ENCODE results near the gene ZFPM1.

- TF ChIP-seq GABPA (IDR thresholded peaks at IDR 0.05; ENCODE audit: borderline replicate concordance, insufficient read depth, low read length) (no peak), EGR1 (IDR thresholded peaks at IDR 0.05; ENCODE audit: borderline replicate concordance, low read depth, low read length) (no peak), PHF8 (conservative IDR thresholded peaks at IDR 0.05; ENCODE audit: low read depth, low read length) (no peak), POLR2A (IDR thresholded peaks at IDR 0.05; ENCODE audit: control extremely low read depth in 1 of 2, low read depth in 2 of 2, low read length in 2 of 2) (no peak), YY1 (IDR thresholded peaks at IDR 0.05; ENCODE audit: low read depth, low read length) (no peak), EP300 (IDR thresholded peaks at IDR 0.05; ENCODE audit: borderline replicate concordance in 1 of 2, low read depth in 2 of 2, low read length in 2 of 2) (no peak), TAF7 (optimal IDR thresholded peaks at IDR 0.05; ENCODE audit: borderline replicate concordance, low read depth, low read length) (no peak), RAD21 (IDR thresholded peaks at IDR 0.05 in 1 of 2, conservative IDR thresholded peaks at IDR 0.05 in 1 of 2; ENCODE audit: low read depth in 2 of 2, low read length in 2 of 2) (no peak), SRF (IDR thresholded peaks at IDR 0.05; ENCODE audit: low read depth, low read length) (no peak), GTF2F1 (IDR thresholded peaks at IDR 0.05; ENCODE audit: borderline replicate concordance, low read depth, low read length) (no peak), POLR2AphosphoS5 (IDR thresholded peaks at IDR 0.05; ENCODE audit: low read depth, low read length) (no peak)
- TF ChIP-seq, protein P1, sequence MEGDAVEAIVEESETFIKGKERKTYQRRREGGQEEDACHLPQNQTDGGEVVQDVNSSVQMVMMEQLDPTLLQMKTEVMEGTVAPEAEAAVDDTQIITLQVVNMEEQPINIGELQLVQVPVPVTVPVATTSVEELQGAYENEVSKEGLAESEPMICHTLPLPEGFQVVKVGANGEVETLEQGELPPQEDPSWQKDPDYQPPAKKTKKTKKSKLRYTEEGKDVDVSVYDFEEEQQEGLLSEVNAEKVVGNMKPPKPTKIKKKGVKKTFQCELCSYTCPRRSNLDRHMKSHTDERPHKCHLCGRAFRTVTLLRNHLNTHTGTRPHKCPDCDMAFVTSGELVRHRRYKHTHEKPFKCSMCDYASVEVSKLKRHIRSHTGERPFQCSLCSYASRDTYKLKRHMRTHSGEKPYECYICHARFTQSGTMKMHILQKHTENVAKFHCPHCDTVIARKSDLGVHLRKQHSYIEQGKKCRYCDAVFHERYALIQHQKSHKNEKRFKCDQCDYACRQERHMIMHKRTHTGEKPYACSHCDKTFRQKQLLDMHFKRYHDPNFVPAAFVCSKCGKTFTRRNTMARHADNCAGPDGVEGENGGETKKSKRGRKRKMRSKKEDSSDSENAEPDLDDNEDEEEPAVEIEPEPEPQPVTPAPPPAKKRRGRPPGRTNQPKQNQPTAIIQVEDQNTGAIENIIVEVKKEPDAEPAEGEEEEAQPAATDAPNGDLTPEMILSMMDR (IDR thresholded peaks at IDR 0.05; ENCODE audit: control extremely low read depth in 1 of 3, insufficient read depth in 1 of 3, low read depth in 1 of 3, low read length in 3 of 3): no peak
- TF ChIP-seq, protein P2, sequence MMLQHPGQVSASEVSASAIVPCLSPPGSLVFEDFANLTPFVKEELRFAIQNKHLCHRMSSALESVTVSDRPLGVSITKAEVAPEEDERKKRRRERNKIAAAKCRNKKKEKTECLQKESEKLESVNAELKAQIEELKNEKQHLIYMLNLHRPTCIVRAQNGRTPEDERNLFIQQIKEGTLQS (IDR thresholded peaks at IDR 0.05; ENCODE audit: insufficient read depth, low read depth, low read length): no peak
- TF ChIP-seq, protein P3, sequence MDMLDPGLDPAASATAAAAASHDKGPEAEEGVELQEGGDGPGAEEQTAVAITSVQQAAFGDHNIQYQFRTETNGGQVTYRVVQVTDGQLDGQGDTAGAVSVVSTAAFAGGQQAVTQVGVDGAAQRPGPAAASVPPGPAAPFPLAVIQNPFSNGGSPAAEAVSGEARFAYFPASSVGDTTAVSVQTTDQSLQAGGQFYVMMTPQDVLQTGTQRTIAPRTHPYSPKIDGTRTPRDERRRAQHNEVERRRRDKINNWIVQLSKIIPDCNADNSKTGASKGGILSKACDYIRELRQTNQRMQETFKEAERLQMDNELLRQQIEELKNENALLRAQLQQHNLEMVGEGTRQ (IDR thresholded peaks at IDR 0.05; ENCODE audit: low read length): no peak
Measured at GRCh38 chr16:88553739-88554138, 100.7 kb downstream of the ZFPM1 start.
